ENCODE results near the gene ZNF446.

GRCh38 chr19:58492265-58492664 is 16.1 kb downstream of the ZNF446 start:
- TF ChIP-seq MAX (CRISPR knock-in tag; IDR thresholded peaks at IDR 0.05) (no peak), SMARCA5 (IDR thresholded peaks at IDR 0.05) (no peak), EP300 (IDR thresholded peaks at IDR 0.05; ENCODE audit: low read length) (no peak), CBFB (CRISPR knock-in tag; IDR thresholded peaks at IDR 0.05) (no peak), EGR1 (conservative IDR thresholded peaks at IDR 0.05) (no peak)
